CD1c-positive myeloid dendritic cell (primary cell): ENCODE measurements around the gene SNRPB2.

Experiments used
- DNase-seq: peaks from one replicate; pipeline ENCODE4 v3.0.0-alpha.2; 2016; ENCODE audit errors: extremely low spot score

Gene SNRPB2

DNA sequence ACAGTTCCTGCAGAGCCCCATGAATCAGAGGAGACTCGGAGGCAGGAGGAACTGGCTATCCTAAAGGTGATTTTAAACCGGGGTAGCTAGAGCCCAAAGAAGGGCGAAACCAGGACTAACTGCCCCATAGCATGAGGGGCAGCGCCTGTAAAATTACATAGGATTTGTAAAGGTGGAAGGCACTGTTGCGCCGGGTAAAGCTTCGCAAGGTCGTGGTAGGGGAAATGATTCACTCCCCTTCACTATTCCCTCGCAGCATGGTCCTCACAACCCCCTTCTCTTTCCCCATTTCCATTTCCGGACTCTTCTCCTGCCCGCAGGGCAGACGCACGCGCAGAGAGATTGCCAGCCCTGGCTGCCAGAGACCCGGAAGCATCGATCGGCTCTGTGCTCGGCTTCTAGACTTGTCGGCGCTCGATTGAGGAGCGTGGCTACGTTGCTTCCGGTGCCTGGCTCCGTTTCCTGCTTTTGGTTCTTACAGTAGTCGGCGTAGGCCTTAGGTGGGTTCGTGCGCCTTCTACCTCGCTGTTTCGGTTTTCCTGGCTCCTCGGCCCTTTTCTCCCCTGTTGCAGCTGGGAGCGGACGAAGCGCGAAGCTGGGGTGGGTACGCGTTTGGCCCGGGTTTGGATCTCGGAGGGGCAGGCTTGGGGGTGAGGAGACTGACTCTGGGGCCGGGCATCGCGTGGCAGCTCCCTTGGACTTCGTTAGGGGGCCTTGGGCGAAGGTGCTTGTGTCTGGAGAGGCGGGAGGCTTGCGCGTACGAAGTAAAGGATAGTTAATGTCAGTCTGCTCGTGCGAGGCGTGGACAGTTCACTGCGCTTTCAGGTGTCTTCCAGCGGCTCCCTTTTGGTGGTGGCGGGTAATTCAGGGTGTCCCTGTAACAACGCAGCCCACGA, at the start of gene SNRPB2:
TSS of gene SNRPB2 (plus strand) at position 462 of the 896 bp plus-strand sequence. CDS start 1,677 bp downstream, outside the sequence.
- peak; percentile 96 for DNase-seq

DNA sequence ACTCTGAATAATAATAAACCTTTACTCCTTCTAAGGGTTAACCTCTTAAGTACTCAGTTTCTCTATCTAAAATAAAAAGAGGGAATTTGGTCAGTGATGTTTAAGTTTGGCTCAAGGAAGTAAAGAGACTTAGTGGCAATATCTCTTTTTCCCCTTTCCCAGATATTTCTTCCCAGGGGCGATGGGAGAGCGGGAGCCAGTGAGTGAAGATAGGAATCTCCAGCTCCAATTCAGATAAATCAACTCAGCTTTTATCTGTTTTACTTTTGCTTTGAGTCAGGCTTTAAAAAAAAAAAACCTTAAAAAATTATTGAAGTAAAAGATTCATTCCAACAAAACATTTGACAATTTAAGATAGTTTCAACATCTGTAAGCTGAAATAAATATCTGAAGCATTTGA, 45.4 kb upstream of the SNRPB2 start:
- no peak for DNase-seq

DNA sequence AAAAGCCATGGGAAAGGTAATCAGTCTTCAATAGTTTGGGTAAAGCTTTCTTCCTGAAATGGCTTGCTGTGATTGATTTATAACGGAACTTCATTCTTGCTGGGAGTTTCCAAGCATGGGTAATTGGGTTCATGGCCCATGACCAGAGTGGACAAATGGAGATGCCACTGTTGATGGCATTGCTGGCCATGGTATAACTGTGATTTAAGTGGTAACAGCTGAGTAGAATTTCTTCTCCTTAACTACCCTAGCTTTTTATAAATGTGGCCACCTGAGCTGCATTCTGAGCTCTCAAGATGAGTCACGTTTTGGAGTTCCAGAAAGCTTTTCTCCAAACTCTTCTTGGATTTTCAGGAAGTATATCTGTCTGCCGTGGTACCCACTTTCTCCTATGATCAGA, 39.9 kb upstream of the SNRPB2 start:
- DNase-seq, result no peak

DNA sequence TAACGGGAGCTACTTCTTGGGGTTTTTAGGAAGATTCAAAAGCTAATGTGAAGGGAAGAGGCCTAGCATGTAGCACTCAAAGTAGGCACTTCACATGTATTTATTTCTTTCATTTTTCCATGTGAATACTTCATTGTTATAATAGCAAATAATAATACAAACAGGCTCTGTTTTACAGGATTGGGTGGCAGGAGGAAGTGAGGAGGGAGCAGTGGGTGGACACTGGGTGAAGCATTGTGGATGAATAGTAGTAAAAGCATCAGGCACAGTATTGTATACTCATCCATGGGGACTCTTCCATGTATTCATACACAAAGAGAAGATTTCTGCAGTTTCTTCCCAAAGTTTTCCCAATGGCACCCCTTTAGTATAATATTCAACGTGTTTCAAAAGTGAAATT, 38.4 kb upstream of the SNRPB2 start:
- DNase-seq, result no peak

DNA sequence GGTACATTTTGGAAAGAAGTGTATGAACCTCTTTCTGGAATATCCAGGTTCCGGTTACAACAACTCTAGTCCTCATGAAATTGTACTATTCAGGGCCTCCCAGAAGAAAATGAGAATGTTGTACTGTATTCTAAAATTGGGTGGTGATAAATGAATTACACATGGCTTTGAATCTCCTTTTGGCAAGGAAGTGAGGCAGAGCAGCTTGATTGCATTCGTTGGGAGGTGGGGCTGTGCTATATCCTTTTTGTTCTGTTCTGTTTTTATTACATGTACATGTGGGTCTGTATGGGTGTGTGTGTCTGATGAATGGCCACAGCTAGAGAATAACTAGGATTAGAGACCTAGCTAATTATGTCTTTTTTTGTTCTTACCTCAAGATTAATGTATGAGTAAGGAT, 37.8 kb upstream of the SNRPB2 start:
- DNase-seq, result no peak

DNA sequence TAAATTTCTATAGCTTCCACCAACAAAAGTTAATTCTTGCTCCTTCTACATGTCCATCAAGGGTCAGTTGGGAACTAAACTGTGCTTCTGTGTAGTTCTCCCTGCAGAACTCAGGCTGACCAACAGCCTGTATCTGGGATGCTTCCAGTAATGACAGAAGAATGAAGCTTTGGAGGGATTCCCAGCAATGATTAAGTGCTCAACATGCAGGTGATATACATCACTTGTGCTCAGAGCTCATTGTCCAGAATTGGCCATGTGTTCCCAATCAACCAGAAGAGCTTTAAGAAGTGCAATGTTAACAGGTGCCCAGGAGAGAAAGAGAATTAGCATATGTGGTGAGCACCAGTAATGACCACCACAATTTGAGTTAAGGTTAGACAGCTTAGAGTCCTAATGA, 37.4 kb upstream of the SNRPB2 start:
- no peak for DNase-seq

DNA sequence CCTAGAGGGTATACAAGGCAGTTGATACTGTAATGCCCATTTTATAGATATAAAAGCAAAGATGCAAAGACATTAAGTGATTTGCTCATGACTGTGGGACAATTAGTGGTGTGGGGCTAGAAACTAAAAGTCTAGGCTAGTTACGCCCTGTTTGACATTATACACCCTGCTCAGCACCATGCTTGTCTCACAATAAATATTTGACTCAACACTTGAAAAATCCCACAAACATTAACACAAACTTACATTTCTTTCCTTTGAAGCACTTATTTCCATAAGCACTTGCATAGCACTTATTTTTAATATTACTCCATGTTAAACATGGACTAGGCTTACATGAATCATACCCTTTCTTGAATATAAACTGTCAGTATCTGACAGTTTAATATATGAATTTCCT, 36.5 kb upstream of the SNRPB2 start:
- no peak for DNase-seq

DNA sequence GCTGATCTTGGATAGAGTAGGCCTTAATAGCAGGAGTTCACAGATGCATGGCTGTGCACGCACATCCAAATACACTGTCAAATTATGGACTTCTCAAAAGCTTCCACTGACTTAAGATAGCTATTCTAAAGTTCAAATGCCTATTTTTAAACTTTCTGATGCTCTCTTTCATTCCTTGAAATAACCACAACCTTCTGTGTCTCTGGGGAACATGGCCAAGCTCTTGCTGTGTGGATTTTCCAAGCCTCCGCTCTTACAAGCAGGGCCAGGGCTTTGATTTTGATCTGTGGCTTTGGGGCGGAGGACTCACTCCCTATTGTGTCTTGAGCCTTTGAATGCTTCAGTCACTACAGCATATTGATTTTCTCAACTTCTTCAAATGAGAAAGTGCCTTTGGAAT, 35.7 kb upstream of the SNRPB2 start:
- DNase-seq, result no peak

DNA sequence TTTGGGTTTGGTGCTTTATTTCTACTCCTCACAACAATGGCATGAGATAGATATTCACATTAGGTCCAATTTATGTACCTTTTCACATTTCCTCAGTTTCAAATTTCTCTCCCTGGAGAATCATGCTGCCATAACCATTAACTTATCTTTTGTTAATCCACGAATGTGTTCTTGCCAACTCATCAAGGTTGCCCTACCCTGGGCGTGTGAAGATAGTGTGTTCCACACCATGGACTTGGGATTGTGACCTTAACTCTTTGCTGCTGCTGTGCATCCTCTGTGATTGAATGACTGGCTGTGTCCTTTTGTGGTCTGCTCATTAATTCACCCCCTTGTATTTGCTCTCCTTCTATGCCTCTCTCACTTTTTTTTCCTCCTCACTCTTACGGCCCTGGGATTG, 34.2 kb upstream of the SNRPB2 start:
- DNase-seq, result no peak

DNA sequence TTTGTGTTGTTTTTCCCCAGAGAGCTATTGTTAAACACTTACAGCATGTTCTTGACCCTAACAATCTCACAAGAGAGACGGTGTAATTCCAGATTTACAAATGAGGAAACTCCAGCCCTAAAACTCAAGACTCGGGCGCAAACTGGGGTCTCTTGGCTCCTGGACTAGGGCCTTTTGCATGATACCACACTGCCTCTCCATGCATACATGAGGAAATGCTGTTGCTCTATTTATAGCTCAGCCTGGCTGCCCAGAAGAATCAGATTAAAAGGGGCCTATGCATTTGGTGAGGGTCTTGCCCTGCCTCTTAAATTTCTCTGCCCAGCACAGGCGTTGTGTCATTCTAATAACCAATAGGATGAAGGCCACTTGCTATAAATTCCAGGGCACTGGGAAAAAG, 30.5 kb upstream of the SNRPB2 start:
- no peak for DNase-seq

DNA sequence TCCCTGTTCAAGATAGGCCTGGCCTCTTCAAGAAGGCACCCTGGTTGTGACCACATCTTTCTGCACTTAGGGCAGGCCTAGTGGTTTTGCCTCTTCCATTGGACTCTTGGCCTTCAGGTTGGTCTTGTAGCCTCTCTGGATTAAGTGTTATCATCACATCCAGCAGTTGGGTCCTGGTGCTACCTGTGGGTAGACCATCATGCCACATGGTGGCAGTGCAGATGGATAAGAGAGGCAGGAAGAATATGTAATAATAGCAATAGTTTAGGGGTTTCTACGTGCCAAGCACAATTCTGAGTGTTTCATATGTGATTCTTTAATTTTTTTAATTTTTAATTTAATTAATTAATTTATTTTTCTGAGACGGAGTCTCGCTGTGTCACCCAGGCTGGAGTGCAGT, 28.5 kb upstream of the SNRPB2 start:
- peak; percentile 10 for DNase-seq

DNA sequence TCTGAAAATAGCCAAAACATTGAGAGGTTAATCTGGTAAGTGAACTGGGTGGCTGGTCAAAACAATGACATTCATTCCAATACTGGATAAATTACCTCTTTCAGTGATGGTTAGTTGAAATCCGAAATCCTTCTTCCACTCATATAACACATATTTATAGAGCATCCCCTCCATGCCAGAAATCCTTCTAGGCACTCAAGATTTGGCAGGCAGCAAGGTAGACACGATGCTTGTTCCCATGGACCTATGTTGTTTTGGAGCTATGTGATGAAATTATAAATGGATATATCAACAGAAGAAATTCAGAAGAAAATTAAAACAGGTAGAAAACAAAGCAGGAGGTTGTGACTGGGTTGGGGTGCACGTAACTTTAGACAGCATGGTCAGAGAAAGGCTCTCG, 26.3 kb upstream of the SNRPB2 start:
- no peak for DNase-seq

DNA sequence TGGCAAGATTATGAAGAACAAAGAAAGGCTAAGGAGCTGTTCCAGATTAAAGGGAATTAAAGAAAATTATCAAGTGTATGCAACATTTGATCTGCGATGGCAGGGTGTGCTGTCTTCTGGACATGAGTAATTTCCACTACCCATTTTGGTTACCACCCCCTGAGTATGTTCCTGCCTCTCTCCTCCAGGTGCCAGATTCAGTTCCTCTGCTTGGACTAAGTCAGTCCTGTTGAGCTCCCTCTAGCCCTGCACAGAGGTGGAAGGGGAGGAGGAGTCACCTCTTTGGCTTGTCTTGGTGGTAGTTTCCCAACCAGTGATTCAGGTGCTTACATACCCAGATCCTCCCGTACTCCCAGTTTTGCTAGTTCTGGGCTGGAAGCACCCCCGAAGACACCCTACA, 22.2 kb upstream of the SNRPB2 start:
- no peak for DNase-seq

DNA sequence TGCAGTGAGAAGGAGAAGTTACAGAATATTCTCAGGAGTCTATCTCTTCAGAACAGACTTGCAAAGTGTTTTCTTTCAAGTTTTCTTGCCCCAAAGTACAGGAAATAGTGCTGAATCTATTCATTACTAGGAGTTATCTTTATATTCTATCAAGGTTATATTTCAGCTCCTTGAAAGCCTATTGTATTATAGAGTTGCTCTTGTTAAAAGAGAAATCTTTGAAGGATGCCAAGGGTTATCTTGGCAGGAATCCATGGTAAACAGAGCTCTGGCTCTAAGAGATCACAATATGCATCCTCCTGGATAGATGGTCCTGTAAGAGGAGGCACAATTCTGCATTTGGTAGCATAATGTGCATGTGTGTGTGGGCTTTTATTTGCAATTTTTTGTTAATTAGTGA, 21.2 kb upstream of the SNRPB2 start:
- DNase-seq, result no peak

DNA sequence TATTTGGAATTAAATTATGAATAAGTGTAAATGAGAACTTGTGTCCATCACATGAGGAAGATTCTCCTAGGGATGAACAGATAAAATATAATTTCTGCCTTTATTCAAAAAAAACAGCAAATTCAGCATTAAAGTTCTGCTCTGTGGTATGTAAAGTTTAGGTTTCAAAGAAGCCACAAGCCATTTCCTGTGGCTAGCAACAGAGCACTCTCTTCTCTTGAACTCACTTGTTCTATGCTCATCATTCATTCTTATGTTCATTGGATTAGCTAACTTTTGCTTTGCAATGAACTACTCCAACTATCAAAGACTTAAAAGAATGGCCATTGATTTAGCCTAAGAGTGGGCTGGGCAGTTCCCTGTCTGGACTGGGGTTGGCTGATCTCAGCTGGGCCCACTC, 20.8 kb upstream of the SNRPB2 start:
- DNase-seq, result peak; percentile 12

DNA sequence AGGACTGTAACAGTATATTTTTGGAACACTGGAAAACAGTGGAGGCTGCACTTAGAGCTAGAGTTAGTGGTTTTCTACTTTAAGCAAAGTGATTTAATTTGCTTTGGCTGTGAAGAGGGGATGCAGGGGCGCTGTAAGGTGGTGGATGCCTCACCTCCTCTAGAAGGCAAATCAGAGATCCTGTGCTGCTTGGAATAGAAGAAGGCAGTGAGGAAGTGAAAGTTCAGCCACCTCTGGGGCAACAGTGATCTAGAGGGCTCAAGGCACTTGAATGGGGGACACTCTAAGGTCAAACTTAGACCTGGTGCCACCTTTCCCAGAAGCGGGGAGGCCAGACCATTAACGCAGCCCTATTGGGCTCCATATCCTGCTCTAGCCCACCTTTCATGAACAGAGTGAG, 19.0 kb upstream of the SNRPB2 start:
- DNase-seq, result no peak

DNA sequence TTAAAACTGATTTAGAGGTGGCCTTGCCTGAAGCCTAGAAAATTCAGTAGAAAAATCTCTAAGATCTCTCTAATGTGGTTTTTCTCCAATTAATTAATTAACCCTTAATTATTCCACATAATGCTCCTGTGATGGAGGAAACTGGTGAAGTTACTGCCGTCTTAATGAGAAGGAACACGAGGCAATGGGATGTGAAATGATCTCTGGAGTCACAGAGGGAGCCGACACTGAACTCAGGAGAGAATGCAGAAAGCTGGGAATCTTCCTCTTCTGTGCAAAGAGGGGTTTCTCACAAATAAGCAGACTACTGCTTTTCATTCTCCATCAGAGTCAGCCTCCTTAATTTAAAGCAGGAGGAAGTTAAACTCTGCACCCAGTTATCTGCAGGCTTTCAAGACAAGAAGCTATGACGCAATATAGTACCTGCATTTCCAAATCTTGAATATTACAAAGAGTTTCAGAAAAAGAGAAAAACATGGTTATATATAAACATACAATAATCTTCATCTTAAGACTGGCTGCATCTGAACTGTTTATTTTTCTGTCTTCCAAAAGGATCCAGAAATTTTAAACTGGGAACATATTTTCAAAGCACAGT, 18.1 kb upstream of the SNRPB2 start:
- no peak for DNase-seq

DNA sequence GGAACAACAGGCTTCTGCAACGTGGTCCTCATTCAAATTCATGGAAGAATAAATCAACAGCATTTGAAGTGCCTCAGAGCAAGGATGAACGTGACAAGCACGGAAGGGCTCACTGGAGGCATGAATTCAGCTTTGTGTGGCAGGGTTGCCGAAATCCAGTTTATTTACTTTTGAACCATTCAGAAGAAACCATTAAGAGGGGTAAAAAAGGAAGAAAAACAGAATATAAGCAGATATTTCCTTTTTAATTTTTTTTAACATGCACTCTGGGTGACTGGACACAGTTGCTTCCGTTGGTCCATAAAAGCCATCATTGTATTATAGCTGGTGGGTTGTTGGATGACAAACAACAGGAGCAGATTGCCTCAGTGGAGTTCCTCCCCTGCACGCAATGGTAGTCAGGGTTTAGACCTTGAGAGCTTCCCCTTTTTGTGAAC, 17.3 kb upstream of the SNRPB2 start:
- peak; percentile 24 for DNase-seq

DNA sequence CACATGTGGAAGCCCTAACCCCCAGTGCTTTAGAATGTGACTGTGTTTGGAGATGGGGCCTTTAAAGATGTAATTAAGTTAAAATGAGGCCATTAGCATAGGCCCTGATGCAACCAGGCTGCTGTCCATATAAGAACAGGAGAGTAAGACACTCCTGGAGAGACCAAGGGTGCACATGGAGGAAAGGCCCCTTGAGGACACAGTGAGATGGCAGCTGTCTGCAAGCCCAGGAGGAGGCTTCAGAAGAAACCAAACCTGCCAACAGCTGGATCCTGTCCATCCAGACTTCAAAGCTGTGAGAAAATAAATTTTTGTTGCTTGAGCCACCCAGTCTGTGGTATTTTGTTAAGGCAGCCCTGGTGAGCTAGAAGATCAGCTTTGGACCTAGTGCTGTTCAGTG, 16.8 kb upstream of the SNRPB2 start:
- DNase-seq, result no peak

DNA sequence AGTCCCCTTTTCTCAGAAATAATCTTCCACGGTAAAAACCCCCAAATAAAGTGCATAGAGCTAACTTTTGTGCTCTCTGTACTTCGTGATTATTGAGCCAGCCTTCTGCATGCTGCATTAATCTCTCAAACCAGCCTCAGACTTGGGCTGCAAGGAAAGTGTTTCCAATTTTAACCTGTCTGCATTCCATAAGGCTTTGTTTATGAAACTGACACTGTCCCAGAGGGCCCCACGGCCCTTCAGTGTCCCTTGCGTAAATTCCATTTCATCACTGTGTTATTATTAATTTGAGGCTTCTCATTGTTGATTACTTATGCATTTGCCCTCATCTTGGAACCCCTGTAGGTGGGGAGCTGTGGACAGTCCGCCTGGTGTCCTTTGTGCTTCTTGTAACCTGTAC, 15.6 kb upstream of the SNRPB2 start:
- no peak for DNase-seq

DNA sequence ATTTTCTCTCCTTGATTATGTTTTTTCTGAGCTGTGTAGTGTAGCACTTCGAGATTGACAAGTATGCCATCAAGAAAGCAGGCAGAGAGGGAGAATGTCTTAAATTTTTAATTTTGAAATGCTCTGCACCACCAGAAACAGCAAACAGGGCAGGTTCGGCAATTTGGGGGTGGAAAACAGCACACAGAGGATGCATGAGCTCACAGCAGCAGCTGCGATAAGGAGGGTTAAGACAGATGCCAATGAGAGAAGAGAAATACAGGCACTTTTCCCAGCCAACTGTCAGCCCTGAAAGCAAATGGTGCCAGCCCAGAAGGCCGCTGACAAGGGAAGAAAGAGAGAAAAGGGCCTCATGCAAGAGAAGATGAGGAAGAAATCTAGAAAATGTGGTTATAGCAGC, 15.1 kb upstream of the SNRPB2 start:
- no peak for DNase-seq

DNA sequence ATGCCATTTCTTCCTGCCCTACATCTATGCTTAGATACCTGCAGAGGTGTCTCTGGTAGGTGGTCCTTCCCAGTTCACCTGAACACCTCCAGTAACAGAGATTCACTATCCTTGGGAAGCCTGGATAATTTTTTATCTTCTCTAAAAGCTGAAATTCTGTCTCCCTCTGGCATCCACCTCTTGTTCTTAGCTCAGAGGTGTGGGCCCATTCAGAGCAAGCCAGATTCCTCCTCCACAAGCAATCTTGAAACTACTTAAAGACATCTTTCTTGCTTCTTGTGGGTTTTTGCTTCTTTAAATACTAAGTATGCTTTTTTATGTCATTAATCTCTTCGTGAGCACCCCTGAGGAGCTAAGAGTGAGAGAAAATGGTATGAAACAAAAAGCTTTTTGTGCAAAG, 10.4 kb upstream of the SNRPB2 start:
- DNase-seq, result no peak

DNA sequence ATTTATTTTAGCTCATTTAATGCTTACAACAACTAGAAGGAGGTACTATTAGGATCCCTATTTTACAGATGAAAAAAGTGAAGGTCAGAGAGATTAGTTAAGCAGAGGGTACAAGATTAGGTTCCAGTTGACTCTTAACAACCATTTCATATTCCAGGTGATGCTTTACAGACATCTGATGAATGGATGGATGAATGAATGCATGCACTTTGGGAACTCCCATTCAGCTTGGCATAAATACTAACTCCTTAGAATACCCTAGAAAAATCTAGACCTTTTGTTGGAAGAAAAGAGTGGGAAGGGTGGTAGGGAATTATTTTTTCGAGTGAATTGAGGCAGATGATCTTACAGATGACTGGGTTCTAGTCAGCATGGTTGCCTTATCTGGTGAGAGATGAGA, 746 bp upstream of the SNRPB2 start:
- no peak for DNase-seq
